HK-2 (cell line): ENCODE data around the gene XIAP.

ENCODE experiments used
- DNase-seq: peaks from one replicate; pipeline ENCODE4 v3.0.0-alpha.2; 2018; ENCODE audit not compliant: unreplicated experiment

XIAP gene

DNA sequence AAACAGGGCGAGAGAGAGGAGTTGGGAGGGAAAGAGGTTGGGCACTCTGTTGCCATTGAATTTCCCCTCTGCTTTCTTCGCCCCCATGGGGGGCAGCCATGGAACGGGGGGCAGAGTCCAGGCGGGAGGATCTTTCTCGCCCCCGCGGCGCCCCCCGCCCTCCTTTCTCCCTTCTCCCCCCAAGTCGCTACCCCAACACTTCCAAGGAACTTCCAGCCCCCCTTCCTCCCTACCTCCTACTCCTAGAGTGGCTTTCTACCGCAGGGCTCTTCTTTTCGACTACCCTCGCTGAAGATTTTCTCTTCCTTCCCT is 101.1 kb downstream of the XIAP start:
- DNase-seq, result no peak

GRCh38 chrX:123961268-123962005 is 101.6 kb downstream of the XIAP start, which contains the start of gene STAG2:
TSS of gene STAG2 (plus strand) at chrX:123961706. CDS start at chrX:124022628, 60,922 bp downstream.
- peak; percentile 75 for DNase-seq

GRCh38 chrX:123962006-123962467 is 102.2 kb downstream of the XIAP start:
- no peak for DNase-seq

- peak; percentile 87 for DNase-seq
These were observed 103.0 kb downstream of the XIAP start for GRCh38 chrX:123962794-123963373.
